MM.1S (cell line): ENCODE data around the gene GOLGA6A.
"Not testable (repeated sequence)": the region's sequence is repeated elsewhere in the genome, so short reads cannot be mapped to it uniquely, and the experiment has no call there.

Experiments used
- CTCF ChIP-seq: fragments of 300-600 bp; sonication (generic); IDR thresholded peaks from 2 replicates; pipeline ENCODE4 v1.5.1; 2016; ENCODE audit warnings: antibody characterized with exemption, low read length, mixed read lengths
- EZH2phosphoT487 ChIP-seq: fragments of 300-600 bp; sonication (generic); IDR thresholded peaks from 2 replicates; pipeline ENCODE4 v1.6.1; 2018; ENCODE audit warnings: antibody characterized with exemption, low read length

- not testable (repeated sequence) for TF ChIP-seq EZH2phosphoT487, CTCF
These were observed 9.6 kb downstream of the GOLGA6A start for GRCh38 chr15:74072614-74073337.
